Heart right ventricle (tissue), 16 donors: ENCODE results near the gene RNF13. TPM values are rescaled to one million over a fixed set of nuclear protein-coding genes. Genes with fewer than 3 reads are reported as not detected.
A peak's percentile ranks its signal among the peaks of the same experiment; 100 is the strongest.

Experiments
- ATAC-seq, 8 donors: fragments of 200-7000 bp; cut with Tn5 transposase; one replicate each; pipeline ENCODE4 v1.9.1; 2020; ENCODE audit warnings: mild to moderate bottlenecking in 8 of 8, moderate library complexity in 8 of 8, moderate number of reproducible peaks in 1 of 8
- DNase-seq, 2 donors: peaks; one replicate each; pipeline ENCODE4 v3.0.0-alpha.2; 2020
- H3K27ac ChIP-seq, 10 donors: fragments of 200-600 bp; sonication (generic) in 2 of 10; one replicate each; pipeline versions ENCODE4 v1.5.0 to v1.8.0; 2020 to 2022; ENCODE audit warnings: mild to moderate bottlenecking in 3 of 10
- H3K27me3 ChIP-seq, 7 donors: fragments of 200-600 bp; one replicate each; pipeline ENCODE4 v1.8.0; 2021 to 2022; ENCODE audit warnings: mild to moderate bottlenecking in 2 of 7
- H3K36me3 ChIP-seq, 9 donors: fragments of 200-600 bp; sonication (generic) in 1 of 9; one replicate each; pipeline versions ENCODE4 v1.5.0 to v1.8.0; 2020 to 2022; ENCODE audit warnings: mild to moderate bottlenecking in 2 of 9
- H3K4me1 ChIP-seq, 9 donors: fragments of 200-600 bp; sonication (generic) in 1 of 9; one replicate each; pipeline versions ENCODE4 v1.5.0 to v1.8.0; 2020 to 2022; ENCODE audit warnings: mild to moderate bottlenecking in 4 of 9
- H3K4me3 ChIP-seq, 10 donors: fragments of 200-600 bp; sonication (generic) in 2 of 10; one replicate each; pipeline versions ENCODE4 v1.5.0 to v1.8.0; 2020 to 2022; ENCODE audit warnings: mild to moderate bottlenecking in 7 of 10, moderate library complexity in 2 of 10
- H3K9me3 ChIP-seq, 11 donors: fragments of 200-600 bp in 10 of 11; sonication (generic) in 2 of 11; one replicate each; pipeline versions ENCODE4 v1.5.0 to v1.8.0; 2013 to 2022; ENCODE audit warnings: mild to moderate bottlenecking in 2 of 11, control low read depth in 1 of 11, moderate library complexity in 1 of 11
- WGBS, 2 donors: extraction: QIAGEN DNeasy Blood & Tissue Kit; methylation state at CpG; one replicate each; pipeline ENCODE4 v1.1.7; 2013; ENCODE audit warnings: inconsistent platforms in 1 of 2; 5-methylcytosine and 5-hydroxymethylcytosine counted together
- intact Hi-C, 10 donors: fragments of 100-400 bp; cut with DNase I; formaldehyde crosslinking; loops; one replicate each; pipeline versions ENCODE4 v1.11.1 to v1.14.2; 2022
- polyA plus RNA-seq, 2 donors: library from polyadenylated mRNA; stranded (reverse); fragments of 200-250 nt; gene quantifications; one replicate each; pipeline ENCODE4 v1.2.3, GENCODE V29; 2013
- total RNA-seq, 10 donors: library from RNA; stranded (reverse); fragmentation: NEBNext Ultra II Directional in 3 of 10; extraction: Animal tissue kit (Norgen Biotek cat#: 25700) in 3 of 10; gene quantifications; one replicate each; pipeline versions ENCODE4 v1.2.1 to v1.2.4, GENCODE V29; 2021 to 2023
- TF ChIP-seq, protein P1 (sequence below), 9 donors: fragments of 200-600 bp; sonication (generic) in 2 of 9; IDR thresholded peaks; one replicate each; pipeline versions ENCODE4 v1.5.0 to v1.8.0; 2021 to 2022; ENCODE audit warnings: antibody characterized with exemption in 9 of 9, mild to moderate bottlenecking in 5 of 9, moderate library complexity in 1 of 9
- donor health status: Arrhythmogenic right ventricular cardiomyopathy.
- donor health status: ischemic (EF 13 %, LVEDD 7.1; RV severe dilation, severe dysfunction).
- donor health status: healthy with polysubstance abuse.
- donor health status: DM: no; HTN: yes; CAD: no.
- donor health status: DM: no; HTN: no; CAD: no.
- donor health status: ischemic (EF 25% LVEDD 6.9; RV normal size, moderate dysfunction).
- donor health status: ischemic (EF 25% LVEDD 5.7; RV mildly dilated, moderate dysfunction).
- donor health status: healthy.
- donor health status: DM: yes; HTN: yes; CAD: no.
- donor health status: Ischemic cardiomyopathy.
- donor health status: ischemic (EF 35%, LVEDD 5.7; RV mildly dilated, moderate dysfunction).
- donor health status: nonischemic (EF 11% LVEDD 7.7; RV severe dilation, severe dysfunction).
- donor health status: DM: yes; HTN: yes; CAD: no.
- donor health status: PGD.
- donor health status: ischemic (EF 29% LVEDD 5.4; RV normal size, mild dysfunction).
- donor health status: nonischemic (EF 23%, LVEDD 6.1; RV moderate dilation, normal function).

RNF13 gene
- total and polyA plus RNA-seq, 12 donors, result 24.8 to 72.3 (median 52.4) TPM

DNA sequence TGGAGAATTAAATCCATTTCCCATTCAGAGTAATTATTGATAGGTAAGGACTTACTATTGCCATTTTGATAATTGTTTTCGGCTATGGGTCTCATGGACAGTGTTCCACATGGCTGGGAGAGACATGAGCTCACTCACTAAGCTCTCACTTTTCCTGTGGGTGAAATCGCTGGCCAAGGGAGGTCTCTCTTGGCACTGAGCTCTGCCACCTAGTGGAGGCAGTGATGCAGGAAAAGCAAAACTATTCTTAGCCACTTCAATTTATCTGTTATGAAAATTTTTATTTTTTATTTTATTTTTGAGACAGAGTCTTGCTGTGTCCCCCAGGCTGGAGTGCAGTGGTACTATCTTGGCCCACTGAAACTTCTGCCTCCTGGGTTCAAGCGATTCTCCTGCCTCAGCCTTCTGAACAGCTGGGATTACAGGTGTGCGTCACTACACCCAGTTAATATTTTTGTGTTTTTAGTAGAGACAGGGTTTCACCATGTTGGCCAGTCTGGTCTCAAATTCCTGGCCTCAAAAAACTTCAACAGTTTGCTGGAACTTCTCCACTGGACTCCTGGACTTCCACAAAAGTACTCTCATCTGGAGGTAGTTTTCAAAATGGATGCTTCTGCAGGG is 4.7 kb upstream of the RNF13 start:
- intact Hi-C loops, result loop anchor here in 2 of 10 donors (5.0 to 10.0 kb wide), 2 partner anchors 36 to 314 kb away; no protein-coding TSS in a partner anchor
- peak; percentile 40 to 69 for DNase-seq
- peak in 1 of 8 donors; percentile 30 for ATAC-seq
- Histone ChIP-seq H3K36me3 (no peaks in the 10 kb centered on the region), H3K4me3 (no peak overlapping the region), H3K27ac (no peak overlapping the region), H3K27me3 (no peaks in the 10 kb centered on the region), H3K4me1 (peaks cover 0 to 14% (median 8%) of the 10 kb centered on the region in 9 donors), H3K9me3 (no peaks in the 10 kb centered on the region)
- 26 to 31% methylated on average over 4 of the region's 4 CpGs for WGBS, 2 donors
- TF ChIP-seq, protein P1, sequence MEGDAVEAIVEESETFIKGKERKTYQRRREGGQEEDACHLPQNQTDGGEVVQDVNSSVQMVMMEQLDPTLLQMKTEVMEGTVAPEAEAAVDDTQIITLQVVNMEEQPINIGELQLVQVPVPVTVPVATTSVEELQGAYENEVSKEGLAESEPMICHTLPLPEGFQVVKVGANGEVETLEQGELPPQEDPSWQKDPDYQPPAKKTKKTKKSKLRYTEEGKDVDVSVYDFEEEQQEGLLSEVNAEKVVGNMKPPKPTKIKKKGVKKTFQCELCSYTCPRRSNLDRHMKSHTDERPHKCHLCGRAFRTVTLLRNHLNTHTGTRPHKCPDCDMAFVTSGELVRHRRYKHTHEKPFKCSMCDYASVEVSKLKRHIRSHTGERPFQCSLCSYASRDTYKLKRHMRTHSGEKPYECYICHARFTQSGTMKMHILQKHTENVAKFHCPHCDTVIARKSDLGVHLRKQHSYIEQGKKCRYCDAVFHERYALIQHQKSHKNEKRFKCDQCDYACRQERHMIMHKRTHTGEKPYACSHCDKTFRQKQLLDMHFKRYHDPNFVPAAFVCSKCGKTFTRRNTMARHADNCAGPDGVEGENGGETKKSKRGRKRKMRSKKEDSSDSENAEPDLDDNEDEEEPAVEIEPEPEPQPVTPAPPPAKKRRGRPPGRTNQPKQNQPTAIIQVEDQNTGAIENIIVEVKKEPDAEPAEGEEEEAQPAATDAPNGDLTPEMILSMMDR (IDR thresholded peaks at IDR 0.05), result peak; percentile 58 to 89 (median 85)

DNA sequence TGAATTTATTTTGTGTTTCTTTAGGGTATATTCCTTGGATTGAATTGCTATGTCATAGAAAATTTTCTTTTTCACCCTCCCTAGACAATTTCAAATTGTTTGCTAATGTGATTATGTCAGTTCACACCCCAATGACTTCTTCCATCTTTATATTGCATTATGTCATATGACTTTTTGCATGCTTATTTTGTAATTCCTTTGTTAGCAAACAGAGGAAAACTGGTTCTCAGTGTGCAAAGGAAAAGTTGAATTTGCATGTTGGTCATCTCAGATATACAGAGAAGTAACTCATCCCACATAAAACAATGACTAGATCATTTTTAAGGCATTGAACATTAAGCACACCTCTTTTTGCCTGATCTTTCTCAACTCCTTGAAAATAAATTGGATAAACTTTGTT is 3.3 kb upstream of the RNF13 start:
- H3K4me1 ChIP-seq, result peaks cover 0 to 22% (median 17%) of the 10 kb centered on the region in 9 donors
- TF ChIP-seq, protein P1 (IDR thresholded peaks at IDR 0.05), result no peak
- ATAC-seq (no peak), DNase-seq (no peak)
- H3K27me3 ChIP-seq, result no peaks in the 10 kb centered on the region
- no peaks in the 10 kb centered on the region for H3K36me3 ChIP-seq
- no peaks in the 10 kb centered on the region for H3K9me3 ChIP-seq
- H3K27ac ChIP-seq, result no peak overlapping the region
- H3K4me3 ChIP-seq, result no peak overlapping the region
- intact Hi-C loops, result loop anchor here in 3 of 10 donors (5.0 to 10.0 kb wide), 4 partner anchors 37 to 315 kb away; partner anchors contain the start of gene COMMD2 (in 2 of the 3)

DNA sequence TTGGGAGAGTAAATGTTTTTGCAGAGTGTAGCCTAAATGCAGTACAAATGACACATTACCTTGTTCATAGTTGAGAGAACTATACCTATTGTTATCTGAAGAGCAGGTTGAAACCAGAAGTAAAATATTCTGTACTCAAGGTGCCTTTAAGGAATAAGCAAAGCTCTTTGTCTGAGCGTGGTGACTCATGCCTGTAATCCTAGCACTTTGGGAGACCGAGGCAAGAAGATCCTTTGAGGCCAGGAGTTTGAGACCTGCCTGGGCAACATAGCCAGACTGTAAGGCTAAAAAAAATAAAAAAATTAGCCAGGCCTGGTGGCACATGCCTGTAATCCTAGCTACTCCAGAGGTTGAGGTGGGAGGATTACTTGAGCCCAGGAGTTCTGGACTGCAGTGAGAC is 2.2 kb upstream of the RNF13 start:
- Histone ChIP-seq H3K9me3 (no peaks in the 10 kb centered on the region), H3K4me1 (peaks cover 0 to 33% (median 28%) of the 10 kb centered on the region in 9 donors), H3K27ac (no peak overlapping the region), H3K27me3 (no peaks in the 10 kb centered on the region), H3K4me3 (no peak overlapping the region), H3K36me3 (no peaks in the 10 kb centered on the region)
- TF ChIP-seq, protein P1 (IDR thresholded peaks at IDR 0.05), result no peak
- 92 to 97% methylated on average over 2 of the region's 2 CpGs for WGBS, 2 donors
- no peak for ATAC-seq
- DNase-seq, result no peak
- intact Hi-C loops, result loop anchor here in 3 of 10 donors (5.0 kb wide), 2 partner anchors 44 to 59 kb away; partner anchors contain the start of gene COMMD2 (in 2 of the 3)

DNA sequence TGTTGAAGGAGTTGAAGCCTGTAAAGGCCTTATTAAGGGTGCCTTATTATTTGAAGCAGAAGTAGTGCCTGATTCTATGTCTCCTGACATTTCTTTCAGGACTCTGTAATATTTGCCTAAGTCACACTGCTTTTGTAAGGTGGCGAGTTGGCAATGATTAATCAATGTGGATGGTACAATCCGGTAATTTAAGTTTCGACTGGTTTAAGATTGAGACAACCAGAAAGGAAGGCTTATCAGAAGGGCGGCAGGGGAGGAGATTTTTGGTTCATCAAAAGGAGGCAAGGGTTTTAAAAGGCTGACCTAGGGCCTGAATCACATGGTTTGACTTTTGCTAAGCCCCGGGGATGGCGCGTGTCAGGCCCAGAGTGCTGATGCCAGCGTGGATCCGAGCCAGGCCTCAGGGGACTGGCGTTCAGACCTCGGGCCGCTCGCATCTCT is 830 bp upstream of the RNF13 start:
- TF ChIP-seq, protein P1 (IDR thresholded peaks at IDR 0.05), result no peak
- peaks cover 0 to 46% (median 37%) of the 10 kb centered on the region in 9 donors for H3K4me1 ChIP-seq
- H3K27ac ChIP-seq, result peak overlapping the region; percentile 94 to 99 (median 98)
- intact Hi-C loops, result loop anchor here in 3 of 10 donors (5.0 kb wide), 2 partner anchors 45 to 60 kb away; partner anchors contain the start of gene COMMD2 (in 2 of the 3)
- no peaks in the 10 kb centered on the region for H3K27me3 ChIP-seq
- DNase-seq (no peak), ATAC-seq (no peak)
- H3K9me3 ChIP-seq, result no peaks in the 10 kb centered on the region
- H3K36me3 ChIP-seq, result no peaks in the 10 kb centered on the region
- H3K4me3 ChIP-seq, result peak overlapping the region; percentile 60 to 84 (median 80)
- 20 to 21% methylated on average over 13 of the region's 13 CpGs for WGBS, 2 donors
